Activated CD8-positive, alpha-beta memory T cell treated with anti-CD3 and anti-CD28 coated beads for 1 hour (primary cell): ENCODE results near the gene RSAD2.
"Not testable (repeated sequence)": the region's sequence is repeated elsewhere in the genome, so short reads cannot be mapped to it uniquely, and the experiment has no call there.

ENCODE experiments used
- DNase-seq, 2 donors: peaks; one replicate each; pipeline ENCODE4 v3.0.0-alpha.2; 2020; ENCODE audit warnings: low read depth in 1 of 2; ENCODE audit errors: extremely low read depth in 1 of 2

The RSAD2 gene

DNA sequence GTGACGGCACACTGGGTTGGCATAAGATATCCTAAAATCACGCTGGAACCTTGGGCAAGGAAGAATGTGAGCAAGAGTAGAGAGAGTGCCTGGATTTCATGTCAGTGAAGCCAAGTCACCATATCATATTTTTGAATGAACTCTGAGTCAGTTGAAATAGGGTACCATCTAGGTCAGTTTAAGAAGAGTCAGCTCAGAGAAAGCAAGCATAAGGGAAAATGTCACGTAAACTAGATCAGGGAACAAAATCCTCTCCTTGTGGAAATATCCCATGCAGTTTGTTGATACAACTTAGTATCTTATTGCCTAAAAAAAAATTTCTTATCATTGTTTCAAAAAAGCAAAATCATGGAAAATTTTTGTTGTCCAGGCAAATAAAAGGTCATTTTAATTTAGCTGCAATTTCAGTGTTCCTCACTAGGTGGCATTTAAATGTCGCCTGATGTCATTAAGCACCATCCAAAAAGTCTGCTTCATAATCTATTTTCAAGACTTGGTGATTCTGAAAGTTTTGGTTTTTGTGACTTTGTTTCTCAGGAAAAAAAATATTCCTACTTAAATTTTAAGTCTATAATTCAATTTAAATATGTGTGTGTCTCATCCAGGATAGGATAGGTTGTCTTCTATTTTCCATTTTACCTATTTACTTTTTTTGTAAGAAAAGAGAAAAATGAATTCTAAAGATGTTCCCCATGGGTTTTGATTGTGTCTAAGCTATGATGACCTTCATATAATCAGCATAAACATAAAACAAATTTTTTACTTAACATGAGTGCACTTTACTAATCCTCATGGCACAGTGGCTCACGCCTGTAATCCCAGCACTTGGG is 19.6 kb downstream of the RSAD2 start:
- no peak for DNase-seq

DNA sequence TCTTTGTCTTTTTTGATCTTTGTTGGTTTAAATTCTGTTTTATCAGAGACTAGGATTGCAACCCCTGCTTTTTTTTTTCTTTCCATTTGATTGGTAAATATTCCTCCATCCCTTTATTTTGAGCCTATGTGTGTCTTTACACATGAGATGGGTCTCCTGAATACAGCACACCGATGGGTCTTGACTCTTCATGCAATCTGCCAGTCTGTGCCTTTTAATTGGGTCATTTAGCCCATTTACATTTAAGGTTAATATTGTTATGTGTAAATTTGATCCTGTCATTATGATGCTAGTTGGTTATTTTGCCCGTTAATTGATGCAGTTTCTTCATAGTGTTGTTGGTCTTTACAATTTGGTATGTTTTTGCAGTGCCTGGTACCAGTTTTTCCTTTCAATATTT is 25.0 kb downstream of the RSAD2 start:
- not testable (repeated sequence) for DNase-seq

GRCh38 chr2:6905668-6906067 is 28.1 kb downstream of the RSAD2 start:
- no peak for DNase-seq

DNA sequence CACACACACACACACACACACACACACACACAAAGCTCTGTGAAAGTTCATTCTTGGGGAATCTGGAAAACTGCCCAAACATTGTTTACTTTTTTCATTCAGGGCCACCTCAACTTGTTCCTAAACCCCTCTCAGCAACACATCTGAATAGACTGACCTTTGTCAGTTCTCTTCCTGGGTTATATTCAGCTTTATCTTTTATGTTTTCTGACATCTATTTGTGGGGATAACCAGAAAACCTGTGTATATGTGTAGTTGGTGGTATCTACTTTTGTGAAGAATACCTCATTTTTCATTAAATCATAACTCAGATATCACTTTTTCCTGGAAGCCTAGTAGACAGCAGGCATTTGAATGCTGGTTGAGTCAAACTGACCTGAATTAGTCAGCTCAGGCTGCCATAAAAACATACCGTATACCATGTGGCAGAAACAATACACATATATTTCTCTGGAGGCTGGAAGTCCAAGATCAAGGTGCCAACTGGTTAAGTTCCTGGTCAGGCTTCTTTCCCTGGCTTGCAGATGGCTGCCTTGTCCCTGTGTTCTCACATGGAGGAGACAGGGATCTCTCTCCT is 28.7 kb downstream of the RSAD2 start:
- no peak for DNase-seq

DNA sequence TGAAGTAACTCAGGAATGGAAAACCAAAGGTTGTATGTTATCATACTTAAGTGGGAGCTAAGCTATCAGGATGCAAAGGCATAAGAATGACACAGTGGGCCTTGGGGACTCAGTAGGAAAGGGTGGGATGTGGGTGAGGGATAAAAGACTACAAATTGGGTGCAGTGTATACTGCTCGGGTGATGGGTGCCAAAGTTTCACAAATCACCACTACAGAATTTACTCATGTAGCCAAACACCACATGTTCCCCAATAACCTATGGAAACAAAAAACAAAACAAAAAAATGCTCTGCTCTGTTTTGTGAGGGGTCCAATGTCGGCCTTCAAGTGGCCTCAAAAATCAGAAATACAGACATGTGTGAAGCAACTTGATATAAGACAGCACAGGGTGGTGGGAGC is 30.7 kb downstream of the RSAD2 start:
- DNase-seq, result no peak

DNA sequence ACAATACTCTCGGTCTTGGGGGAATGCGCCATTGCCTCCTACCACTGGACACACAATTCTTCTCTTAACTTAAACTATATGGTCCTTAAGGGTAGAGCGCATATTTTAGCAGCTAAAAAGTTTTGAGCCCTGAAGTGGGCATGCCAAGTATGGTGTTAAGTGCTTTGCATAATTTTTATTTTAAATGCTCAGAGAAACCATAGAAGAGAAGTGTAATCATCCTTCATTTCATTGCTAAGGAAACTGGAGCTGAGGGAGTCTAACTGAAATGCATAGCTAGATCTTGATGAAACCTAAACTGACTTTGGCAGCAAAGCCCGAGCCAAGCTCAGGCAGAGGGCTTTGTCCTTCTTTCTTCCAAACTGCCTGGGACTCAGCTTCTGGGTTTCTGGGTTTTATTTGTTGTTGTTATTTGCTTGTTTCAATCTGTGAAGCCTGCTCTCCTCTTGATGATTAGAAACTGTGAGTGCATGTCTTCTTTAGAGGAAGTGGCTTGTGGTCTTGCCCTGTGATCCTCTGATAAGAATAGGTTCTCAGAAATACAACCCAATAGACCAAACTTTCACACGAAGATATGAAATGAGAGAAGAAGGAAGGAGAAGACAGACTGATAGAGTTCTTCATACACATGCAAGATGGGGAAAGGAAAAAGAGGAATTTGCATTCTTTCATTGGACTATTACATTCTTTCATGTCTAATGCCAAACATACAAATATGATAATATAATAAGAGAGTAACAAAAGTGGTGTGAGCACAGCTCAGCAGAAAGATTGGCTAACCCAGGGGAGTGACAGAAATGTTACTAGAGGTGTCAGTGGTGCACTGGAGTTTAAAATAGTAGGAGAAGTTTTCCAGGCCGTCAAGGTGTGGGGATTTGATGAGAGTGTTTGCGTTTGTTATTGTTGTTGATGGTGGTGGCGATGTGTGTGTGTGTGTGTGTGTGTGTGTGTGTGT is 32.1 kb downstream of the RSAD2 start:
- DNase-seq, result no peak

DNA sequence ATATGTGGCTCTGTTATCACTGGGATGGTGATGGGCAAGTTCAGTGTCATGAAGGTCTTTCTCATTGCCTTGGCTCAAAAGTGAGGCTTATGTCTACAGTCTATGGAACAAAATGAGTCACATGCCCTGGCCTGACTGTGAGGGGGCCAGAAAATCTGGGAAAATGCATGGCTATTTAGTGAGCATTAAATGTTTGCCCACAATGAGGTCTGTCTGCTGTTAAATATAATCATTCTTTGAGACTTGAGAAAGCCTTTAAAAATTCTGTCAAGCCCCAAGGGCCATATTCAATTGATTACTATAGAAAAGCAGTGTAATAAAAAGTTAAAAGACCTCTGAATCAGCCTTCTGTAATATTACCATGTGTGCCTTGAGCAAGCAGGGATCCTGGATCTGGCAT is 34.1 kb downstream of the RSAD2 start:
- no peak for DNase-seq

GRCh38 chr2:6913415-6914157 is 36.0 kb downstream of the RSAD2 start:
- no peak for DNase-seq

- DNase-seq, result no peak
Observed at GRCh38 chr2:6914828-6915227, 37.3 kb downstream of the RSAD2 start.

DNA sequence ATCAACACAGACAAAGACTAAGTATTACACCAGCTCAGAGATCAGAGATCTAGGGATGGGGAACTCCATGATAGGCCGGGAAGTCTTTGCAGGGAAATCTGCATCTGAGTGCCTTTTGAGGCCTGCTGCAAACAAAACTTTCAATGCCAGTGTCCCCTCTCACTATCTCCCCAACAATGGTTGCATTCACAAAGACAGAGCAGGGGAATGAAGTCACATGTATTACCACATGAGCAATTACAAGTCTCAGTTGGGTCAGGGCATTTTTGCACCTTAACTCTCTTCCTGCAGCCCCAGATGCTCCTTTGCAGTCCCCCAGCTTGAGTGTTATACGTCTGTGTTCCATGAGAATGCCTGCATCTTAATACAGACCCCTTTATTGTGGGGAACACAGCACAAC is 37.8 kb downstream of the RSAD2 start:
- DNase-seq, result no peak

- no peak for DNase-seq
Observed at GRCh38 chr2:6916224-6916623, 38.6 kb downstream of the RSAD2 start.

DNA sequence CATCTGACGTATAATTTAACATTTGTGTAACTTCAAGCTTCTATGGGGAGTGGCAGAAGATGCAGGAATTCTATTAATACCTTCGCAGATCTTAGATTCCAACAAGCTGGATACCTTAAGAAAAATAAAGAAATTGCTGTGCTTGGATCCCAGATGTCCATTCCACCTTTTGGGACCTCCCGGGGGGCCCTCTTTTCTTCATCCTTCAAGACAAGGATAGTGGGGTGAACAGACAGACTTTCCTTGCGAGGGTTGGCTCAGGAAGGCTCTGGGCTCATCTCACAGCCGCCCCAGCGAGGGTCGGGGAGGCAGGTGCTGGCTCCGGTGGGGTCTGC is 39.1 kb downstream of the RSAD2 start:
- no peak for DNase-seq

DNA sequence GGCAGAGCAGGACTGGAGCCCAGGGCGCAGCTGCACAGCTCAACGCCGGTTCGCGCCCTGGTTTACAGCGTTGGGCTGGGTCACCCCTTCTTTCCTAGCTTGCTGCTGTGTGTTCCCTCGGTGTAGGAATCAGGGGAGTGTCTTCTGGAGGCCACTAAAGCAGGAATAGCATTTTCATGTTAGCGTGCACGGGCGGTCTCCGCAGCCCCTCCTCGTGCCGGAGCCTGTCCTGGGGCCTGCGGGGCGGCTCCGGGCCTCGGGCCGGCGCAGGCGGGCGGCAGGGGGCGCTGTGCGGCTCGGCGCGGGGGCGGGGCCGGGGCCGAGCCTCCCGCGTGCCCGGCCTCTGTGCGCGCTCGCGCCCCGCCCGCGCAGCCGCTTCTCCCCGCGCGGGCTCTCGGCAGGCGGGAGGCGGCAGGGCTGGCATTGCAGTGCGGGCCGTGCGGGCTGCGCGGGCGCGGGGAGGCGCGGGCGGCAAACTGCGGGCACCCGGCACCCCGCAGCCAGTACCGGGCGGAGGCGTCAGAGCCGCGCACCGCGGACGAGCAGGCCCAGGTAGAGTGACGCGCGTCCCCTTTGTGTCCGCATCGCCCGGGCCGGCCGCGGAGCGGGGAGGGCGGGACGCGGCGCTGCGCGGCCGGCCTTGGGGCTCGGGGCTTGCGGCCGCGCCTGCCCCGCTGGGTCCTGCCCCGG is 39.6 kb downstream of the RSAD2 start, which contains the start of gene RNF144A:
RNF144A (plus strand) TSS at position 342 of the 690 bp plus-strand sequence. CDS start 79,515 bp downstream, outside the sequence.
- DNase-seq, result peak in 1 of 2 donors; percentile 71

GRCh38 chr2:6917761-6918421 is 40.3 kb downstream of the RSAD2 start:
- DNase-seq, result no peak

DNA sequence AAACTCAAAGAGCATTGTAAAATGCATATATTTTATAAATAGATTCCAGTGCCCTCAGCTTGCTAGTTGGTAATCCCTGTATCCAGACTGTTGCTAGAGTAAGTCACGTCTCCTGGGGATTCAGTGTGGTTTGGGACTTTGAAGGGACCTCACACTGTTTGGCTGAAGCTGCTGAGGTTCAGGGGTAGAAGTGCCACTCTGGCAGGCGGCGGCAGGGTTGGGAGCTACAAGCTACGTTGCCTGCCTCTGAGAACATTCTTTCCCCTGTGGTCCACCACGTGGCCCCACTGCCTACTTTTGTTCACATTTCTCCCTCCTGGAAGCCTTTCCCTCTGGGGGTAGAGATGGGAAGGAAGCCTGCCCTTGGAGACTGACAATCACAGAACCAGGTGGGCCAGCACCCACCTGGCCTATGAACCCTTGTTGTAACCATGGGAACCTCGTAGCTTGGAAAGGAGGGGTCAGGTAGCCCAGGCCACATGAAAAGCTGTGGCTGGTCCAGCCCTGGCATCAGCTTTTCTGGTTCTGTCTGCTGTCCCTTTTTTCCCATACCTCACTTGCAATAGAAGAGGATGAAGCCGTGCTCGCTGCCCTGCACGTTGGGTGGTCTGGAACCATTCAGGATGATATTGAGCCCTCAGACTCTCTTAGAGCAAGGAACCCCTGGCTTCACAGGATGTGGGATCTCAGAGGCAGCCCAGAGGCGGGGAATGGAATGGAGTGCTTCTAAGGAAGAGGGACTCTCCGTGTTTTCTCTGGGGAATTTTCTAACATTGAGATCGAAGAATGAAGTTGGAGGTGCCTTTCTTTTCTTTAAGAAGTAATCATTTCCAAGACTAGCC is 42.5 kb downstream of the RSAD2 start:
- no peak for DNase-seq

DNA sequence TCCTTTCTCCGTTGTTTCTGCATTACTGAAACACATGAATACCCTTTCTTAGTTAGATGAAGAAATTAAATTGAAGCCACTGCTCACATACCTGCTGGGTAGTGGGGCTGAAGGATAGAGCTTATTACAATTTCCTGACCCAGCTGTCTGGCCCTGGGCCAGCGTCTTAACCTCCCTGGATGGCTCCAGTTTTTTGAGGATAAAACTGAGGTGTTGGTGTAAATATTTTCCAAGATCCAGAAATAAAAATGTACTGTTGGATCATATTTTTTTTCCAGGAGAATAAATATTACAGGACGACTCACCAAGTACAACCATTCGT is 43.1 kb downstream of the RSAD2 start:
- no peak for DNase-seq

GRCh38 chr2:6921321-6921922 is 43.8 kb downstream of the RSAD2 start:
- no peak for DNase-seq

DNA sequence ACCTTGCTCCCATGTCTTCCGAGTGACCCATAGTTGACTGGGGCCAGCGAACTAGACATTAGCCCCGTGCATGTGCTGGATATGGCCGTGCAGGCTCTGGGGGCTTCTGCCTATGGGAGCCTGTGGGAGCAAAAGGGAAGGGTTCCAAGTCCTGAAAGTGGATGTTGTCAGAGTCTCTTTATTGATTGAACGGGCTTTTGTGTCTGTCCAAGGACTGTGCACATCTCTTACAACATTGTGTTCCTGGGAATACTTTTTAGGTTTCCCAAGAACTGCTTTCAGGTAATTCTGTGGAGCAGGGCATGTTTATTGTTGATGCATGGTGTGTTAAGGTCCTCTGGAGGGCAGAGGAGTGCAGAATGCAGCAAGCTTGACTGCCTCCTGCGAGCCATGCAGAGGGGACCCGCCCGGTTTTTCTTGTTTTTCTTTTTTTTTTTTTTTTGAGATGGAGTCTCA is 44.7 kb downstream of the RSAD2 start:
- no peak for DNase-seq
